Activated naive CD4-positive, alpha-beta T cell treated with anti-CD3 and anti-CD28 coated beads, Interleukin-2, amount 50 U/mL, for 24 hours (primary cell): ENCODE results near the gene PPEF2.
"Not testable (repeated sequence)": the region's sequence is repeated elsewhere in the genome, so short reads cannot be mapped to it uniquely, and the experiment has no call there.

Experiments used
- H3K27ac Mint-ChIP-seq: one replicate; pipeline ENCODE4 v1.8.0; 2021; ENCODE audit warnings: mild to moderate bottlenecking, mixed read lengths
- H3K27me3 Mint-ChIP-seq: one replicate; pipeline ENCODE4 v1.8.0; 2021; ENCODE audit warnings: mixed read lengths
- H3K36me3 Mint-ChIP-seq: one replicate; pipeline ENCODE4 v1.8.0; 2021; ENCODE audit warnings: mixed read lengths
- H3K4me1 Mint-ChIP-seq: one replicate; pipeline ENCODE4 v1.8.0; 2021; ENCODE audit warnings: mixed read lengths
- H3K4me3 Mint-ChIP-seq: one replicate; pipeline ENCODE4 v1.8.0; 2021; ENCODE audit warnings: mild to moderate bottlenecking, mixed read lengths
- H3K9me3 Mint-ChIP-seq: one replicate; pipeline ENCODE4 v1.8.0; 2021; ENCODE audit warnings: mixed read lengths

Gene PPEF2

GRCh38 chr4:75910831-75911230 is 8.6 kb upstream of the PPEF2 start:
- H3K27ac Mint-ChIP-seq, H3K27me3 Mint-ChIP-seq, H3K4me1 Mint-ChIP-seq, H3K4me3 Mint-ChIP-seq, H3K9me3 Mint-ChIP-seq: not testable (repeated sequence)
- peaks cover 17% of the 10 kb centered on the region for H3K36me3 Mint-ChIP-seq

GRCh38 chr4:75909405-75909804 is 7.2 kb upstream of the PPEF2 start:
- no peak overlapping the region for H3K27ac Mint-ChIP-seq
- H3K27me3 Mint-ChIP-seq, result no peaks in the 10 kb centered on the region
- H3K4me3 Mint-ChIP-seq, result no peak overlapping the region
- H3K4me1 Mint-ChIP-seq, result no peaks in the 10 kb centered on the region
- no peaks in the 10 kb centered on the region for H3K9me3 Mint-ChIP-seq
- H3K36me3 Mint-ChIP-seq, result peaks cover 13% of the 10 kb centered on the region

GRCh38 chr4:75908555-75908954 is 6.3 kb upstream of the PPEF2 start:
- Mint-ChIP-seq H3K4me3 (no peak overlapping the region), H3K27ac (no peak overlapping the region), H3K4me1 (no peaks in the 10 kb centered on the region), H3K9me3 (no peaks in the 10 kb centered on the region), H3K27me3 (no peaks in the 10 kb centered on the region), H3K36me3 (peaks cover 10% of the 10 kb centered on the region)

DNA sequence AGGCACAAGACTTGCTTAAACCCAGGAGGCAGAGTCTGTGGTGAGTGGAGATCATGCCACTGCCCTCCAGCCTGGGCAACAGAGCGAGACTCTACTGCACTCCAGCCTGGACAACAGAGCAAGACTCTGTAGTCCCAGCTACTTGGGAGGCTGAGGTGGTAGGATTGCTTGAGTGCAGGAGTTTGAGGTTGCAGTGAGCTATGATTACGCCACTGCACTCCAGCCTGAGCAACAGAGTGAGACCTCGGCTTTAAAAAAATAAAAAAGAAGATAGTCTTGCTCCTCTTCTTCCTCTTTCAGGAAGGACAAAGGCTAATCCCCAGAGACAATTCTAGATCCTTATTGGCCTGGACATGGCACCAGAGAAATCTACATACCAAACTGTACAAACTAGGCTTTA is 5.7 kb upstream of the PPEF2 start:
- no peaks in the 10 kb centered on the region for H3K9me3 Mint-ChIP-seq
- no peak overlapping the region for H3K27ac Mint-ChIP-seq

DNA sequence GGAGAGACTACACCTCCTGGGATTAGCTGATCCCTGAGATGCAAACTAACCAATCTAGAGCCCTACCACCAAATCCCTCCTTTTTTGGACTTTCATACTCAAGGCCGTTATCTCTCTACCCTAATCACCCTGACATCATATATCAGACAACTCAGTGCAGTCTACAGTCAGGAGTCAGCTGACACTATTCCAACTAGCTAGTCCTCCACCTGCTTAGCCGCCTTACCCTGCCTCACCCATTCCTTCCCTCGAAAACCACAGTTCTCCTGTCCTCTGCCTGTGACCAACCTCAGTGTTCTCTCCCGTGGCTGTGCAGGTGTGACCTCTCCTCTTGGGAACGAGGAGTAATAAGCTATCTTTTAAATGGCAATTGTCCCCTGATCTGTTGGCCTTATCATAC is 1.8 kb upstream of the PPEF2 start:
- Mint-ChIP-seq H3K4me3 (no peak overlapping the region), H3K27me3 (no peaks in the 10 kb centered on the region), H3K9me3 (no peaks in the 10 kb centered on the region), H3K4me1 (no peaks in the 10 kb centered on the region), H3K27ac (no peak overlapping the region), H3K36me3 (no peaks in the 10 kb centered on the region)

More for the DNA sequence above, 5.7 kb upstream of the PPEF2 start:
- Mint-ChIP-seq H3K36me3 (peaks cover 8% of the 10 kb centered on the region), H3K27me3 (no peaks in the 10 kb centered on the region), H3K4me3 (no peak overlapping the region), H3K4me1 (no peaks in the 10 kb centered on the region)

- Mint-ChIP-seq H3K9me3 (no peaks in the 10 kb centered on the region), H3K36me3 (no peaks in the 10 kb centered on the region), H3K4me1 (no peaks in the 10 kb centered on the region), H3K4me3 (no peak overlapping the region), H3K27me3 (no peaks in the 10 kb centered on the region), H3K27ac (no peak overlapping the region)
These were observed 3.7 kb downstream of the PPEF2 start for GRCh38 chr4:75898536-75898935.

DNA sequence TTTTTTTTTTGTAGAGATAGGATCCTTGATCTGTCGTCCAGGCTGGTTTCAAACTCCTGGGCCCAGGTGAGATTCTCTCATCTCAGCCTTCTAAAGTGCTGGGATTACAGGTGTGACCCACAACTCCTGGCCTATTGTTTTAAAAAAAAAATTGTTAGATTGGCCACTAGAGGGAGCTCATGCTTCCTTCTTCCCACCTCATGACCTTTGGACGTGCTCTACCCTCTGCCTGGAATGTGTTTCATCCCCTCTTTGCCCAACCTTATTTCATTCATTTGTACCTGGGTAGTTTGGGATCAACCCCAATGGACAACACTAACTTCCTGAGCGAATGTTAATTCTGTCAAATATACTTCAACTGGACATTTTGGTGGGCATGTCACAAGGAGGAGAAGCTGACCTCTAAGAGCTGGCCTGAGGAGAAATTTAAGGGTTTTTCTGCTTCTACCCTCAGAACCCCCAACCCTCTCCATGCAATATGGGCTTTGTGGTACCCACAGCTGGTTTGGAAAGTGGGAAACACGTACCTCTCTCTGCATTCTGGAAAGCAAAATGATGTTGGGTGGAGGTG is 6.4 kb downstream of the PPEF2 start:
- no peaks in the 10 kb centered on the region for H3K4me1 Mint-ChIP-seq
- no peak overlapping the region for H3K27ac Mint-ChIP-seq
- no peaks in the 10 kb centered on the region for H3K9me3 Mint-ChIP-seq
- H3K27me3 Mint-ChIP-seq, result no peaks in the 10 kb centered on the region
- no peak overlapping the region for H3K4me3 Mint-ChIP-seq
- H3K36me3 Mint-ChIP-seq, result no peaks in the 10 kb centered on the region

GRCh38 chr4:75892508-75892907 is 9.7 kb downstream of the PPEF2 start:
- H3K9me3 Mint-ChIP-seq, result no peaks in the 10 kb centered on the region
- no peaks in the 10 kb centered on the region for H3K4me1 Mint-ChIP-seq
- no peak overlapping the region for H3K27ac Mint-ChIP-seq
- peaks cover 1% of the 10 kb centered on the region for H3K36me3 Mint-ChIP-seq
- H3K27me3 Mint-ChIP-seq, result no peaks in the 10 kb centered on the region
- no peak overlapping the region for H3K4me3 Mint-ChIP-seq

- Mint-ChIP-seq H3K9me3 (no peaks in the 10 kb centered on the region), H3K4me3 (no peak overlapping the region), H3K27ac (no peak overlapping the region), H3K36me3 (peaks cover 1% of the 10 kb centered on the region), H3K4me1 (no peaks in the 10 kb centered on the region), H3K27me3 (no peaks in the 10 kb centered on the region)
These were observed 10.6 kb downstream of the PPEF2 start for GRCh38 chr4:75891611-75892010.

- no peaks in the 10 kb centered on the region for H3K9me3 Mint-ChIP-seq
- H3K36me3 Mint-ChIP-seq, result peaks cover 1% of the 10 kb centered on the region
- H3K27ac Mint-ChIP-seq, result no peak overlapping the region
These were observed 12.6 kb downstream of the PPEF2 start for GRCh38 chr4:75889537-75890199.

DNA sequence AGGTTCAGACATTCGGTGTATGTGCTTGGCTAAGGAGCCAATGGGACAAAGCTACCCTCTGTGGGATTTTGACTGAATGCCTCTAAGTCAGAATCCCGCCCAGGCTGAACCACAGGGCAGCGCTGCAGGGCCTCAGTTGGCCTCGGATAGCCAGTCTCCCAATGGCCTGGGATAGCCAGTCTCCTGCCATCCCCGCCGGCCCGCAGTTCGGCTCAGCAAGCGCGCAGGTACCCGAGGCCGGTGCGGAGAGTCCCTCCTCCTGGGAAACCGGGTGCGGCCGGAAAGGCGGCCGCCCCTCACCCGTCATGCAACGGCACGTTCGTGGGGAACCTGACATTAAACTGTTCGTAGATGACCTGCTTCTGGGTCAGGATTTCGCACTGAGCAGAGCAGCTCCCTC is 16.1 kb downstream of the PPEF2 start:
- Mint-ChIP-seq H3K9me3 (no peaks in the 10 kb centered on the region), H3K27ac (no peak overlapping the region), H3K4me1 (no peaks in the 10 kb centered on the region), H3K27me3 (no peaks in the 10 kb centered on the region), H3K36me3 (peaks cover 3% of the 10 kb centered on the region), H3K4me3 (no peak overlapping the region)

More at GRCh38 chr4:75889537-75890199, 12.6 kb downstream of the PPEF2 start:
- no peaks in the 10 kb centered on the region for H3K4me1 Mint-ChIP-seq
- H3K27me3 Mint-ChIP-seq, result no peaks in the 10 kb centered on the region
- H3K4me3 Mint-ChIP-seq, result no peak overlapping the region

DNA sequence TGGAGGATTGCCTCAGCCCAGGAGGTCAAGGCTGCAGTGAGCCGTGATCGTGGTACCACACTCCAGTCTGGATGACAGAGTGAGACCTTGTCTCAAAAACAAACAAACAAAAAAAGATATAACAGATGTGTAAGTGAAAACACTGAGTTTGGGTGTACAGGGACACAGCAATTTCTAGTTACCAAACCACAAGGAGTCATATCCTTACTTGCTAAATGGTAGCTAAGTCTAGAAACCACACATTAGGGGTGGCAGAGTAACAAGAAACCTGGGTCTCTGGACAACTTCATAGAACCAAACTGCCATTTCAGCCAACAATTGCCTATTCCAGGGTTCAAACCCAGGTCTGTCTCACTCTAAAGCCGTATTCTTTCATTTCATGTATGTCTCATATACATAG is 20.8 kb downstream of the PPEF2 start:
- Mint-ChIP-seq H3K4me1 (no peaks in the 10 kb centered on the region), H3K9me3 (no peaks in the 10 kb centered on the region), H3K4me3 (no peak overlapping the region), H3K36me3 (peaks cover 2% of the 10 kb centered on the region), H3K27ac (no peak overlapping the region), H3K27me3 (no peaks in the 10 kb centered on the region)

GRCh38 chr4:75880278-75880677 is 22.0 kb downstream of the PPEF2 start:
- no peaks in the 10 kb centered on the region for H3K9me3 Mint-ChIP-seq
- H3K36me3 Mint-ChIP-seq, result peaks cover 2% of the 10 kb centered on the region
- H3K4me1 Mint-ChIP-seq, result no peaks in the 10 kb centered on the region
- no peak overlapping the region for H3K4me3 Mint-ChIP-seq
- H3K27me3 Mint-ChIP-seq, result no peaks in the 10 kb centered on the region
- H3K27ac Mint-ChIP-seq, result no peak overlapping the region

- Mint-ChIP-seq H3K4me3 (no peak overlapping the region), H3K9me3 (no peaks in the 10 kb centered on the region), H3K27ac (no peak overlapping the region), H3K36me3 (peaks cover 2% of the 10 kb centered on the region), H3K27me3 (no peaks in the 10 kb centered on the region), H3K4me1 (no peaks in the 10 kb centered on the region)
These were observed 24.0 kb downstream of the PPEF2 start for GRCh38 chr4:75878246-75878756.

GRCh38 chr4:75876218-75876617 is 26.0 kb downstream of the PPEF2 start:
- no peak overlapping the region for H3K27ac Mint-ChIP-seq
- H3K4me3 Mint-ChIP-seq, result no peak overlapping the region
- H3K27me3 Mint-ChIP-seq, result no peaks in the 10 kb centered on the region
- no peaks in the 10 kb centered on the region for H3K4me1 Mint-ChIP-seq
- H3K36me3 Mint-ChIP-seq, result no peaks in the 10 kb centered on the region
- H3K9me3 Mint-ChIP-seq, result no peaks in the 10 kb centered on the region

DNA sequence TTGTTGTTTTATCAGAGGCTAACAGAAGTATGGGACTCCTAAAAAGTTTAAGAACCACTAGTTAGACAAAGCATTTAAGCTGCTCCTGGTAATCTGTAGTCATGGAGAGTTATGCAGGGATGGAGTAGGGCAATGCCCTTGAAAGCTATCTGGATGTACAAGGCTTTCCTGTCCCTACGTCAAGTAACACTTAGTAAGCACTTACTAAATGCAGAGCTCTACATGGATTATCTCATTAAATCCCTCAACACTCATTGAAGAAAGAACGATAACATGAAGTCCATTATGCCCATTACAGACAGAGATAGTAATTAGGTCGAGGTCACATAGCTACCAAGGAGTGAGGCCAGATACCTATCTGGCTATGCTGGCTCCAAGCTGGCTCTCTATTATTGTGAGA is 33.2 kb downstream of the PPEF2 start:
- Mint-ChIP-seq H3K27me3 (no peaks in the 10 kb centered on the region), H3K4me1 (no peaks in the 10 kb centered on the region), H3K36me3 (no peaks in the 10 kb centered on the region), H3K27ac (no peak overlapping the region), H3K4me3 (no peak overlapping the region), H3K9me3 (no peaks in the 10 kb centered on the region)

DNA sequence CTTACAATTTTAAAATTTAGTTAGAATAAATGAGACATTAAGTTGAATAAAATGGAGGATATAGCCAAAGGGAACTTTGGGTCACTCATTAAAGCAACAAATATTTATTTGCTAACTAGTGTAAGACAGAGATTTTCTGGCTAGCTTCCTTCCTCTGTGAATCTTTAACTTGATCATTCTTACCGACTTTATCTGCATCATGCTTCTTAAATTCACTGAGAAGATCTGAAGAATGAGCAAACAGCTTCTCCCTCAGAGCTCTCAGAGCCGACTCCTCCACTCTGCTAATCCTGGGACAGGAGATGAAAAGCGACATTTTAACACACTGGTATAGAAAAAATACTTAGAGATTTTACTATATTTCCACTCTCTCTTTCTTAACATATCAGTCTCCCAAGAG is 35.1 kb downstream of the PPEF2 start:
- no peaks in the 10 kb centered on the region for H3K36me3 Mint-ChIP-seq
- H3K27ac Mint-ChIP-seq, result no peak overlapping the region
- H3K9me3 Mint-ChIP-seq, result no peaks in the 10 kb centered on the region
- no peaks in the 10 kb centered on the region for H3K27me3 Mint-ChIP-seq
- H3K4me1 Mint-ChIP-seq, result no peaks in the 10 kb centered on the region
- H3K4me3 Mint-ChIP-seq, result no peak overlapping the region
